HG02938 (cell line): ENCODE data around the gene BIN1.
A peak's percentile ranks its signal among the peaks of the same experiment; 100 is the strongest.

Experiments used
- ATAC-seq: cut with Tn5 transposase; IDR thresholded peaks from one replicate; pipeline ENCODE4 v1.9.1; 2021; ENCODE audit warnings: mild to moderate bottlenecking, moderate library complexity; ENCODE audit not compliant: unreplicated experiment

Gene BIN1

DNA sequence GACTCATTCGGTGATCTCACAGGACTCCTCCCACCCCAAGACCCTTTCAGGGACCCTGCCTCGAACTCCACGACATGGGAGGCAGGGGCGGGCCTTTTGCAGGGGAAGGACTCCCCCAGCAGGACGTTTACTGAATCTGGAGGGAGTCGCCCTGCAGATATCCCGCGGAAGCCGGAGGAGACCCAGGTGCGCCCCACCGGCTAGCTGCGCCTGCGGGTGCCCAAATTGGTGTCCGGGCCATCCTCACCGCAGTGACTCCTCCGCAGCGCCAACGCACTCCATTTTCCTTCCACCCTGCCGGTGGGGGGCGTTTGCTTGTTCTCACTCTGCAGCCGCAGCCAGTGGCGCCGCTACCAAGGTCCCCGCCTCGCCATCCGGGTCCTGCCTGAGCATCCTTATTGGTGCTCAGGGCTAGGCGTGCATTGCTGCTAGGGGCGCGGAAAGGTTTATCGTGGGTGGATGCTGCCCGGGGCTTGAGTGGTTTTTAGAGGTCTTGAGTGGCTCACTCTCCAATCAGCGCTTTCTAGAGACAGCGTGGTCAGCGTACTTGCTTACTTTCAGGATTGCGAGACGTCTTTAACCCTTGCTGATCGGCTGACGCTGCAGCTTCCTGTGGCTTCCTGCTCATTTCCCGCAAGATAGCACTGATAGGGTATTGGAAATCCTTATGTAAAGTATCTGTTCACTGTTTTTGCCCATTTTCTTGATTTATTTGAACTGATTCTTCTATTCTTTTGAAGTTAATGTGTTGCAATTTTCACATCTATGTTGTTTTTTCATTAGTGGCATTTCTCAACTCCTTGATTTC lies 81.4 kb downstream of the BIN1 start:
- peak; percentile 93 for ATAC-seq

DNA sequence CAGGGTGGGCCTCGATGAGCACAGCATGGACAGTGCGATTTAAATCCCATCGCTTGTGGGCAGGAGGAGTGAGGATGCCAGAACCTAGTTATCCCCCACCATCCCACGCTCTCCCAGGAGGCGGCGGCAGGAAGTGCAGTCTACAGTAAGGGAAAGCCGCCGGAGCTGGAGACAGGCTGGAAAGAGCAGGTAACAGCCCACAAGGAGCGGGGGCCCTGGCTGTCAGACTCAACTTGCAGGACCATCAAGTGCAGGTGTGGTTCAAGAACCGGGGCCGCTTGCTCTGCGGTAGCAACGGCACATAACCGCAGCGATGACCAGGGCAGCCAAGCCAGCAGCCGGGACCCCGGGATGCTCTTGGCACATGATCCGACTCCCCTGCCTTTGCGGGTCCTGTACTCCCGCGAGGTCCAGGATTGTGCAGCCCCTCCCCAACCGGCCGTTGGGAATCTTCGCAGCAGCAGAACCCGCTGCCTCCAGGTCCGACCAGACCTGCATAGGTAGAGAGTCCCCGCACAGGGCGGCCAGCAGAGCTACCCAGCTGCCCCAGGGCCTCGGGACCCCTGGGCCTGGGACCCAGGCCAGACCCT lies 82.1 kb downstream of the BIN1 start:
- ATAC-seq = peak; percentile 10

DNA sequence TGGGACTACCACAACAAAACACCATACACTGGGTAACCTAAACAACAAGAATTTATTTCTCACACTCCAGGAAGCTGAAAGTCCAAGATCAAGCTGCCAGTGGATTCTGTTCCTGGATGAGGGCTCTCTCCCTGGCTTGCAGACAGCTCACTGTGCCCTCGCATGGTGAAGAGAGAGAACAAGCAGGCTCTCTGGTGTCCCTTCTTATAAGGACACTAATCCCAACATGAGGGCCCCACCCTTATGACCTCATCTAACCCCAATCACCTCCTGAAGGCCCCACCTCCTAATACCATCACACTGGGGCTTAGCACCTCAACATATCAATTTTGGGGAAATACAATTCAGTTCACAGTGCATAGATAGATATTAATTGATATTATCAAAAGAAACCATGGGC lies 83.5 kb downstream of the BIN1 start:
- ATAC-seq = no peak

DNA sequence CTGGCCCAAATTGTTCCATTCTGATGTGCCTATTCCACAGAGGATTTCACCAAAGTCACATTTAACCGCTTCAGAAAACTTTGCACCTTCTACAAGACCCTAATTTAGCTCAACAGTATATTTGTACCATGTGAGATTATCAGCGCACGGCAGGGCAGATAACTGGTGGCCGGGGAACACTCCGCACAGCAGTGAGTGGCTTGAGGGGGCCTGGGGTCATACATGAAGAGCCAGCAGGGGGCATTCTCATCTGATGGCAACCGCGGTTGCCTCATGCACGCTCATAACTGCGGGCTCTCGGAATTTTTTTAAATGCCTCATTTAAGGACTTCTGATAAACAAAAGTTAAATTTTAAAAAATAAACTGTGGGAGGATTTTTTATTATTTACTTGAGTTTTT lies 84.1 kb downstream of the BIN1 start:
- ATAC-seq = no peak

DNA sequence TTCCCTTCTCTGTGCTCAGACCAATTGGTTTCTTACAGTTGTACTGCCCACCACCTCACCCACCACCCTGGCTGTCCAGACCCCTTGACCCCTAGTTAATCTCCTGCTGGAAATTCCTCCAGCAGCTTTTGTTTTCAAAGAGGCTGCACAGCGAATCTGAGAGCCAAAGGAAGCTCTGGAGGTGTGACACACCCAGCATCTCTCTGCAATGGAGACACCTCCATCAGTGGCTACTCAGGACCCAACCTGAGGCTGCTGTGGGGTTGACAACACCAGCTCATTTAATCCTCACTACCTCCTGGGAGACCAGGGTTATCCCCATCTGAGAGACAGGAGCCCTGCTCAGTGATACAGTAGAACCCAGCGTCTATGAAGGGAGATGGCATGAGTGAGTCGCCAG lies 86.4 kb downstream of the BIN1 start:
- no peak for ATAC-seq

DNA sequence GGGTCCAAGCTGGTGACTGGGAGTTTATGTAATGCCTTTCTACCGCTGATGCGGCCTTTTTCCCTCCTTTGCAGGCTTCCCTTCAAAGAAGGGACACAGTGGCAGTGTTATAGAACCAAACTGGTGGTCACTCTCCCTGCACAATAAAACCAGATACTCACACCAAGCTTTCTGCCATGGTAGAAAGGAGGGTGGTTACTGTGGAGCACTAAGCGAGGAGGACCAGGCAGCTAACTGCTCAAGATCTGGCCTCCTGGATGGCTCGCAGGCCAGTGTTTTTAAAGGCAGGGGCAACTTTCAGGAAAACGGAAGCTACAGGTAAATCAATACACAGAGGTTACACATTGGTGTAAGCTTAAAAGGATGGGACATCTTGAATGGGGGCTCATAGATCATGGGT lies 89.4 kb downstream of the BIN1 start:
- ATAC-seq = no peak

DNA sequence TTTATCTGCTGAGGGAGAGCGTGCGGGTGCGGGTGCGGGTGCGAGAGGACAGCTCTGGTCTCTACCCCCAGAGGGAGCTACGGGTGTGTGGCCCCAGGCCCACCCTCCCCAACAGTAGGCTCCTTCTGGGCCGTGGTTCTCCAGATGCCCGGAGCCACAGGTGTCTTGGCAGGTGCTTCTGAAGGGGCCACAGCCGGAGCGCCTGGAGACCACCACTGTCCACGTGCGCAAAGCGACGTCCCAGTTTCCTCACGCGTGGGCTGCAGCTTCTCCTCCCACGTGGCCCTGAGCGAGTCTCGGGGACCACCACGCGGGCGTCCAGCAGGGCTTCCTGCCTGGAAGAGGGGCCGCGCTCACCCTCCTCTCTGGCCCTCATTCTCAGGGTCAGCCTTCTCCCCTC lies 90.6 kb downstream of the BIN1 start:
- no peak for ATAC-seq

DNA sequence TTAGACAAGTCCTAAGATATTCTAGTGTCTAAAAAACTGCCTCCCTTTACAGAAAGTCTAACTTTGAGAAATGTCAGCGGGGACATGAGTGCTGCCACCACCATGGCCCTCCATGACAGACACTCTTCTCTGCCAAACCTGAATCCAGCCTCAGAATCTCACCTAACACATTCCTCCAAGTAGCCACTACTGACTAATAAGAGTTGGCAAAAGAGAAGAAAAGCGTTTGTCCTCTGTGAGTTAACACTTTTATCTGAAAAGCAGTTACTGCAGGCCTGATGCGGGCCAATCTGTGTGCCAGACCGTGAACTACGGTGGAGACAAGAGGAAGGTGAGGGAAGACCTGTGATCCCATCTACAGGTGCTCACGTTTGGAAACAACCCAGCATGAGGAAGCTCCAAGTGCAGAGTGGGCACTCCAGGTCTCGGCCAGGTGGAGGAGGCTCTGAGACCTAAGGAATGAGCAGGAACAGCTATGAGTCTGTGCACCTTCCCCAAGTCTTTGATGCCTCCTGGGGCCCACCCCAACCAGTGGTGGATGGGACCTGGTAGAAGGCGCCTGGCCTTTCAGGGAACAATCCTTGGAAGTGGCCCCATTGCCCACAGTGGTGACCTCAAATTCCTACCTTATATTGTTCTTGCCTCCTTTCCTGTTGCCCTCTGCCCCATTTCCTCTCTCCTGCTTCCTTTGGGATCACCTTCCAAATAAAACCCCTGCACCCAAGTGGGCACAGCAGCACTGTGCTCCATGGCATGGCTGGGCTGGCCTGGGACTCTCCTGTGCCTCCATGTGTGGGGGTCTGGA lies 91.6 kb downstream of the BIN1 start:
- ATAC-seq = no peak

DNA sequence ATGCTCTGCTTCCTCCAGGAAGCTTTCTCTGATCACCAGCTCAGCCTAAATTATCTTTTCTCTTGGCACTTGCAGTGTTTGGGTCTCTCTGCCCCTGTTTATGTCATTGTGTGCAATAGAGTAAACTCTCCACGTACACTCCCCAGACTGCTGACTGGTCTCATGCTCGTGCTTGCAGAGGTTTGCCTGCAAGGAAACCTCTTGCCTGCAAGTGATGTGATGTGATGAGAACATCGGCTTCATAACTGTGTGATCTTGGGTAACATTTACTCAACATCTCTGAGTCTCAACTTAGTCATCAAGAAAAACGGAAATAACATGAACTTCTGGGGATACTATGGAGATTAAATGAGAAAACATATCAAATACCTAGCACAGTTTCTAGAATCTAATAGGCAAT lies 92.3 kb downstream of the BIN1 start:
- no peak for ATAC-seq

DNA sequence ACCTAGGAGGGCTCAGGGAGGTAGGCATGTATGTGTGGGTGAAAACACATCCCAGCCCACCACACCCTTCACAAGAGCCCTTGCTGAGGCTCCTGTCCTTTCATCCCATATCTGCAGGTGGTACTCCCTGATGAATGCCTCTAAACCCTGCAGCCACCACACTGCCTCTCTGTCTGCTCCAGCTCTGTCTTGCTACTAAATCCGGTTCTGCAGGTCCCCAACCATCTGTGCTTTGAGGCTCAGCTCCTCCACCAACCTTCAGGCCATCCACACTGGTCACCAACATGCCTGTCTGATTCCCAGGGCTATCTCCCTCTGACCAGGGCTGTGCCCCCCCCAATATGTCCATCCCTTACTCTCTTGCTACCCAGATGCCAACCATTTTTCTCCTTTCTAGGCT lies 92.7 kb downstream of the BIN1 start:
- no peak for ATAC-seq

DNA sequence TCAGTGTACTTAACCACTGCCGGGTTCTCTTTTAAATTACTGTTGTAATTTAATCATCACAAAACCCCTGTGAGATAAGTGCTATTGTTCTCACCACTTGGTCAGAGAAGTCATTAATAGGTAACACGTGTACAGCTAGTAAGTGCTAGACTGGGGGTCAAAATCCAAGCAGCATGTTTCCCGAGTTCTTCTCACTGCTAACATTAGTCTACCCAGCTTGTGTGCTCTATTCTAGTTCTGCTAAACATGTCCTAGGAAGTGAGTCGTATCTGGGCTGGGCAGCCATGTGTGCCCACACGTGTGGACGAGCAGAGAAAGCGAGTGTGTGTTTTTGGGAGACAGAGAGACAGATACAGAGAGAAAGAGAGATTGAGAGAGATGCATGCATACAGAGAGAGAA lies 94.1 kb downstream of the BIN1 start:
- ATAC-seq = no peak

DNA sequence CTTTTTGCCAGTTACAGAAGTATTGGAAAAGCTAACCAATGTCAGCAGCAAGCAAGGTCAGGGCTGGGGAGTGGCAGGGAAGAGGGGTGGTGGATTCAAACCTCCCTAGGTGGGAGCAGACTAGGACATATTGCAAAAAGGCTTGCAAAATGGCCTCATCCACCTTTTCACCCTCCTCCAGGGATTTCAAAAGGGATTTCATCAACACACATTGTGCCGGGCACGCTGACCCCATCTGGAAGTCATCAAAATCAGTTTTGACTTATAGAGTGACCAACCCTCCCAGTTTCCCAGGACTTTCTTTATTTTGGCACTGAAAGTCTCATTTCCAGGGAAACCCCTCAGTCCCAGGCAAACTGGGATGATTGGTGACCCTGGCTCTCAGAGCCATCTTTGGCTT lies 94.7 kb downstream of the BIN1 start:
- ATAC-seq = no peak

DNA sequence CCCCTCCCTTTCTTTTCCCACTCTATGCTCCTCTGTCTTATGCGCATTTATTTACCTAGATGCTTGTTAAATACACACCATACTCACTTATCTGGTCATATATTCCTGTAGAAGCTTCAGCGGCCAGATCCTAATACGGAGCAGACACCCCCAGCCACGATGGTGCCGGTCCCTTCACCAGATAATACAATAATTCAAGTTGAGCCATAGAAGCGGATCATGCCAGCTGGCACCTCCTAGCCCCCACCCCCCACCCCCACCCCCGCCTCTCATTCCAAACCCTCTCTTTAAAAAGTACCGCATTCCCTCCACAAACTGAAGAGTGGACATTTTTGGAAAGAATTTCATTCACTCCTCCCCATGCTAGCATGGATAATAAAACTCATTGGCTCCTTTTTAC lies 95.2 kb downstream of the BIN1 start:
- no peak for ATAC-seq

DNA sequence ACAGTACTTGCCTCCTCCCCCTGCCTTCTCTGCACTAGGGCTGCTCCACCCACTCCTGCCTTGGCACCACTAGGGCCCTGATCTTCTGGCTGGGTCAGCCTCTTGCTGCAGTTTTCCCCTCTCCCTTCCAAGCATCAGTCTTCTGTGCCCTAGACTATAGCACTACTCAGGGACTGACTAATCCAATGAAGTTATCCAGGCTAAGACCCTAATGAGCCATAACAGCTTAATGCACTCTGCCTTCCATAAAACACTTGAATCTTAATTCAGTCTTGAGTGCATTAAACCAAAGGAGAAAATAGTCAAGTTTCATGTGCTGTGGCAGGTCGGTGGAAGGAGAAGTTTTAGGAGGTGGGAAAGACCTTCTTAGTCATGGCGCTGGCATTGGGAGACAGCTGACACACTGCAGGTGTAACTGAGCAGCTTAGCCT lies 95.7 kb downstream of the BIN1 start:
- ATAC-seq = no peak

DNA sequence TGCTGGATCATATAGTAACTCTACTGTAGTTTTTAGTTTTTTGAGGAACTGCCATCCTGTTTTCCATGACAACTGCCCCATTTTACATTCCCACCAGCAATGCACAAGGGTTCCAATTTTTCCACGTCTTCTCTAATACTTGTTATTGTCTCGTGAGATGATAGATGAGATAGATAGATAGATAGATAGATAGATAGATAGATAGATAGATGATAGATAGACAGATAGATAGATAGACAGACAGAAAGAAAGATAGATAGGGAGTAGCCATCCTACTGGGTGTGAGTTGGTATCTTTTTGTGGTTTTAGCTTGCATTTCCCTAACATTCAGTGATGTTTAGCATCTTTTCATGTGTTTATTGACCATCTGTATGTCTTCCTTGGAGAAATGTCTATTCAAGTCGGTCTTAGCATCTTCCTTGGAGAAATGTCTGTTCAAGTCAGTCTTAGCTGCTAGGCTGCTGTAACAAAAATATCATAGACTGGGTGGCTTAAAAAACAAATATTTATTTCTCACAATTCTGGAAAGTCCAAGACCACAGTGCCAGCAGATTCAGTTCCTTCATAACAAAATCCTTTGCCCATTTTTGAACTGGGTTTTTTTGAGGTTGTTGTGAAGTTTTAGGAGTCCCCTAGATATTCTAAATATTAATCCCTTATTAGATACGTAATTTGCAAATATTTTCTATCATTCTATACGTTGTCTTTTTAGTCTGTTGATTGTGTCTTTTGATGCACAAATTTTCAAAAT lies 98.5 kb downstream of the BIN1 start:
- ATAC-seq = no peak

DNA sequence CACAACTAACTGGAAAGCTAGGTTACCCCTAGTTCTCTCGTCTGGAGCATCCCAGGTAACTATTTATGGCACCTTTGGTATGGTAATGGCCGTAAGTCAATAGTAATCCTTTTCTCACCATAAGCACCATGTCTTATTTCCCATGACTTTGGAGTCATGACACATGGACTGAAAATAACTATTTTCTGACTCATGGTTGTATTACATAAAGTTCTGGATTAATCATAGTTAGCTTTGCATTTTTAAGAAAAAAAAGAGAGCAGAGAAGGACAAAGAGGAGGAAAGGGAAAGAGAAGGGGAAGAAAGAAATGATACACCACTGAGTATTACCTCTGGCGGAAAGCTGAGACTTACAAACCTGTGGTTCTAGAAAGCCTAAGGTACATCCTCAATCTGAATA lies 99.3 kb downstream of the BIN1 start:
- ATAC-seq = no peak

DNA sequence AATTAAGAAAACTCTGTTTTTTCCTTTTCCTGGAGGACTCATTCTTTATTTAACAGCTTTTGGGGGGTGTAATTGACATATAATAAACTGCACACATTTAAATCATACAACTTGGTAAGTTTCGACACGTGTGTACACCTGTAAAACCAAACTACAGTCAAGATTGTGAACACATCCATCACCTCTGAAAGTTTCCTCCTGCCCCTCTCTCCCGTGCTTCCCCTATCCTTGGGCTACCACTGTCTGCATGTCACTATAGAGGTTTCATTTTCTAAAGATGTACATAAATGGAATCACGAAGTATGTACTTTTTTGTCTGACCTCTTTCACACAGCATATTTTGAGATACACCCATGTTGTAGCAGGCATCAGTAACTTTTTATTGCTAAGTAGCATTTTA lies 100.0 kb downstream of the BIN1 start:
- ATAC-seq = no peak

DNA sequence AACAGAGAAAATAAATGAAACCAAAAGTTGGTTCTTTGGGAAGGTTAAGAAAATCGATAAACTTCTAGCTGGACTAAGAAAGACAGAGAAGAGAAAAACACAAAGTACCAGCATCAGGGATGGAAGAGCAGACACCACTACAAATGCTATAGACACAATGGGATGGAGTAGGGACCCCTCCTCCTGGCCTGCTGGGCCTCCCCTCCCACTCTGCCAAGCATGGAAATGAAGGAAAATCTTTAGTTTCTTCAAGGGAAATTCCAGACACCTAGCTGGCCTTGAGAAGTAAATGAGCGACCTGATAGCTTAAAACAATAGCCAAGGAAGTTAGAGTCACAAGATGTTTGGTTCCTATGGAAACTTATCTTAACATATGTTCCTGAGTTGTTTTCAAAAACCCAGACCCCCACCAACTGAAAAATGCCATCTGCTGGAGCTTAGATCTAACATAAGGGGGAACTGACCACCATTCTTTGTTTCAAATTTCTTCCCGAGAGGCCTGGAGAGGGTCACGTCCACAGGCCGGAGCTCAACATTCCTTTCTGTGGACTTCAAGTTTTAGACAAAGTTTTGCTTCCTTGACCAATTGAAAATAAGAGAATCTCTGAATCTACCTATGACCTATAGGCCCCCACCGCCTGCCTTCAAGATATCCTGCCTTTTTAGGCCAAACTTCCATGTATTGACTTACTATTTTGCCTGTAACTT lies 101.9 kb downstream of the BIN1 start:
- no peak for ATAC-seq

DNA sequence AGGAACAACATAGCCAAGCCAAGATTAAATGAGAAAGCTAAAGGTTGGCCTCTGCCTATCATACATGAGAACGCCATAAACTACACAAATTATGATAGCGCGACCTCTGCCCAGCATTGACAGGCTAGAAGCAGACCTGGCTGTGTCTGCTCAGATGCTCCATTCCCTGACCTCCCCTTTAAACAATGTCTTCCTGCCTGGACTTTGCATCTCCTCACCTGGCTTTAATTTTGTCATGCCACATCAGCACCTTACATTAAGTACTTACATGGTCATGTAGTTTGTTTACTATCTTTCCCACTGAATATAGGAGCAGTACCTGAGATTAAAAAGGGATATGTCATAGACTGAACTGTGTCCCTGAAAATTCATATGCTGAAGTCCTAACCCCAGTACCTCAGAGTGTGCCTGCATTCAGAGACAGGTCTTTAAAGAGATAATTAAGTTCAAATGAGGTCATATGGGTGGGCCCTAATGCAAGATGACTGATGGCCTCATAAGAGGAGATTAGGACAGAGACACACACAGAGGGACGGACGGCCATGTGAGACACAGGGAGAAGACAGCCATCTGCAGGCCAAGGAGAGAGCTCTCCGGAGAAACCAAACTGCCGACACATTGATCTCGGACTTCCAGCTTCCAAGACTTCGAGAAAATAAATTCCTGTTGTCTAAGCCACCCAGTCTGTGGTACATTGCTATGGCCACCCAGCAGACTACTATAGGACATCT lies 103.7 kb downstream of the BIN1 start:
- ATAC-seq = no peak

DNA sequence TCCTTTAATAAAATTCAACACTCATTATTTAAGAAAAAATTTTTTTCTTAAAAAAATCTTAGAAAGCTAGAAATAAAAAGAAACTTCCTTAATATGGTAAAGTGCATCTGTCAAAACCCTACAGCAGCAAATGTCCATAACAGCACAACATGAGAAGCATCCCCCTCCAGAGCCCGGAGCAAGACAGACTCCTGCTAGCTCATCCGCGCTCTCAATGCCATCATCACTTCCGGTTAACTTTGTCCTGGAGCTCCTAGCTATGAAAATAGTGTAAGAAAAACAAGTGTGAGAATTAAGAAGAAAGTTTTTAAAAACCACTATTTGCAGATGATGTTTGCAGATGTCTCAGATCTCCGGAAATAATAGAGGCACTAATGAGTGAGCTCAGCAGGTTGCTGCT lies 105.2 kb downstream of the BIN1 start:
- ATAC-seq = no peak
